HG03457 (cell line): ENCODE data around the gene CDC27.
"Not testable (repeated sequence)": the region's sequence is repeated elsewhere in the genome, so short reads cannot be mapped to it uniquely, and the experiment has no call there.

Experiments
- ATAC-seq: cut with Tn5 transposase; IDR thresholded peaks from one replicate; pipeline ENCODE4 v1.9.1; 2021; ENCODE audit warnings: moderate number of reproducible peaks; ENCODE audit not compliant: unreplicated experiment

CDC27 gene

DNA sequence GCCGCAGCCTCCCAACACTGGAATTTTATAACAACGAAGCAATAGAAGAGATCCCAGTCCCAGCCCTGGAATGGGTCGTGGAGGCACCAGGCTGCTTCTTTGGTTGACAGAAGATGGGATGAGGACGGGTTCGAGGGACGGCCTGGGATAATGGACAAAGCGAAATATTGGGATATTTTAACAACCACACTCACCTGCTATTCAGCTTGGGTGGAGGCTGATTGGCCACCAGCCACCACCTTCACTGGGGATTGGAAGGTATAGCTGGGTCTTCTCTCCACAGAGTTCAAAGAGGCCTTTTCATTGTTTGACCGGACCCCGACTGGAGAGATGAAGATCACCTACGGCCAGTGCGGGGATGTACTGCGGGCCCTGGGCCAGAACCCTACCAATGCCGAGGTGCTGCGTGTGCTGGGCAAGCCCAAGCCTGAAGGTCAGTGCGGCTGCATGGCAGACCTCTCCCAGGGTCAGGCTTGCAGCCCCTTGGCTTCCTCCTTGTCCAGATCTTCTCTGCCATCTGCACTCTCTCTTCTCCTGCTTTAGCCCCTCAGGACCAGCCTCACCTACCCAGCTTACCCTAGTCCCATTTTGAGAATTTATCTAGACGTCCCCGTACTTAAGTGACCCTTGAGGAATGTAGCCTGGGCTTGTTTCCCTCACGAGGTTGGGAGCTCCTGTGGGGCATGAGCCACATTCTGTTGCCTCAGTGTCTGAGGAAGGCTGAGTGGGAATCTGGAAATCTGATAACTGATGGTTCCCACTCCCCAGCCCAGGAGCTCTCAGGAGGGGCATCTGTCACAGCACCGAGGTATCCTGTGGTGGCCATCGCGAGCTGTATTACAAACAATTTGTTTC lies 30.8 kb upstream of the CDC27 start:
- ATAC-seq, result no peak

DNA sequence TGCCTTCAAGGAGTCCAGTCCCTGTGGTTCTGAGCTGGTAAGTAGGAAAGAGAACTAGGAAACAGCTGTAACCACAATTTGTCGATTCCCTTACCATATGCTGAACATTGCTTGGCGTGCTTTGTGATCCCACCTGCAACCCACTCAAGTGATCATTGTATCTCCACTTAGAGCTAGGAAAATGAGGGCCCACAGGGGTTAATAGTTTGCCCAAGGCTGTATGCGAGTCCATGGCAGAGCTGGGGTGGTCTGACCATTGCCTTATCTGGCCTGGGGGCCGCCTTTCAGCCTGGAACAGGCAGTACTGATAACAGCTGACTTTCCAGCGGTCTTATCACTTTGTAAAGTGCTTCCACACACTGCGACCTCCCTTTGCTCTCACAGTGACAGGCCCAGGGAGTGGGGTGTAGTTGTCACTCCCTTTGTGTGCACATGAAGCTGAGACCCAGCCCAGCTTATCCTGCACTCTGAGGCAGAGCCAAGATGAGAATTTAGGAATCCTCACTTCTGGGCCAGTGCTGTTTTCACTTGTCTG lies 29.9 kb upstream of the CDC27 start:
- no peak for ATAC-seq

DNA sequence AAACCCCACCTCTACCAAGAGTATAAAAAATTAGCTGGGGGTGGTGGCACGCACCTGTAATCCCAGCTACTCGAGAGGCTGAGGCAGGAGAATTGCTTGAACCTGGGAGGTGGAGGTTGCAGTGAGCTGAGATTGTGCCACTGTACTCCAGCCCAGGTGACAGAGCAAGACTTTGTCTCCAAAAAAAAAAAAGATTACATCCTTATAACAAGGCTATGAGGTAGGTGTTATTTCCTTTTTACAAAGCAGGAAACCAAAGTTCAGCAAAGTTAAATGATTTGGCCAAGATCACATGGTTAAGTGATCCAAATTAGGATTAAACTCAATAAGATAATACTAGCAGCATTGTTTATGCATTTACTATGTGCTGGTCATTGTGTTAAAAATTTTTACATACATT lies 28.2 kb upstream of the CDC27 start:
- ATAC-seq, result not testable (repeated sequence)

DNA sequence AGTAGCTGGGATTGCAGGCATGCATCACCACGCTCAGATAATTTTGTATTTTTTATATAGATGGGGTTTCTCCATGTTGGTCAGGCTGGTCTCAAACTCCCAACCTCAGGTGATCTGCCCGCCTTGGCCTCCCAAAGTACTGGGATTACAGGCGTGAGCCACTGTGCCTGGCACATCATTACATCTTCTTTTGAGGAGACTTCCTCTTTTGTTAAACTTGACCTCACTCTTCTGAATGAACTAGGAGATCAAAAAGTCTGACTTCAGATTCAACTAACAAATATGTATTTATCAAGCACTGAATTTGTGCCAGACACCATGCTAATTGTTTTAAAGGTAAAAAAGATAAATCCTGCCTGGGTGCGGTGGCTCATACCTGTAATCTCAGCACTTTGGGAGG lies 27.7 kb upstream of the CDC27 start:
- not testable (repeated sequence) for ATAC-seq

DNA sequence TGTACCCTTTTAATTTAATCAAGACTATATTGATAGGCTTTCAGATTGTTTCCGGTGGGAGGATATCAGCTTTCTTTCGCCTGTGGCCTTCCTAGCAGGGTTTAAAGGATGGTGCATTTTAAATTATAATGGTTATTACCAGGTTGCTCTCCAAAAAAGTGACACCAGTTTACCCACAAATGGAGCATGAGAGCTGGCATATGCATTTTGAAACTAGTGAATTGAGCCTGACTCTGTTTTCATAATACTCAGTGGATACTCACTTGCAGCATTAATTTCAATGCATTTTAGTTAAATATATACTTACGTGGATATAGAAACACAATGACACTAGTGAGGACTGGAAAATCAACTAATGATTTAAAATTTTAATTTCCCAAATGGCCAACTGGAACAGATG lies 25.8 kb upstream of the CDC27 start:
- no peak for ATAC-seq

DNA sequence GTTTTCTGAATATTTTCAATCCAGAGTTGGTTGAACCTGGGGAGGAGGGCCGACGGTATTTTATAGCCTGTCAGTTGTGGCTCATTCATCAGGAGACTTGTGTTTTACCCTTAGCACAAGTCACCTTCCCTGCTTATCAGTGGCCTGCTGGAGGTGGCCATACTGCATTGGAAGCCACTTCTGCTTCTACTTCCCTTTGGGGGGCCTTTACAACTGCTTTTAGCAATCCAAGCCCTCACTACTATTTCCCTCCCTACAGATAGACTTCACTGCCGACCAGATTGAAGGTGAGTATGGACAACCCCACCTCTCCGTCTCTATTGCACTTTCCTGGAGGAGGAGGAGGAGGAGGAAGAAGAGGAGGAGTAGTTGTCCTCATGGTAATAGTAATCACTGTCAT lies 24.4 kb upstream of the CDC27 start:
- no peak for ATAC-seq

DNA sequence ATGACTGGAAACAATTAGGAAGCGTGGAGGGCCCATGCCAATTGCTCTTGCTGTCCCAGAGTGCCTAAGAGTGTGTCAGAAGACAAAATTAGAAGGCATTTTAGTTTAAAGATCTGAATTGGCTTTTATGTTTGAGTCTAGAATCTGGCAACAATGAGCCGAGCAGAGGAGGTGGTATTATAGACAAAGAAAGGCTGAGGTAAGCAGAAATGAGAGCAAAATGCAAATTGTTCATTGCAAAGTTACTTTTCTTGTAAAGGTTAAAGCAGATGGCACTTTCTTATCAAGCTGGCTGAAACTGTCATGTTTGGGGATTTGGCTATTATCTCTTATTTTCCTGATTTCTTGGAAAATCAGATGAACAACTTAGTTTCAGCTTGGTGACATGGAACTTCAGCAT lies 23.4 kb upstream of the CDC27 start:
- no peak for ATAC-seq

DNA sequence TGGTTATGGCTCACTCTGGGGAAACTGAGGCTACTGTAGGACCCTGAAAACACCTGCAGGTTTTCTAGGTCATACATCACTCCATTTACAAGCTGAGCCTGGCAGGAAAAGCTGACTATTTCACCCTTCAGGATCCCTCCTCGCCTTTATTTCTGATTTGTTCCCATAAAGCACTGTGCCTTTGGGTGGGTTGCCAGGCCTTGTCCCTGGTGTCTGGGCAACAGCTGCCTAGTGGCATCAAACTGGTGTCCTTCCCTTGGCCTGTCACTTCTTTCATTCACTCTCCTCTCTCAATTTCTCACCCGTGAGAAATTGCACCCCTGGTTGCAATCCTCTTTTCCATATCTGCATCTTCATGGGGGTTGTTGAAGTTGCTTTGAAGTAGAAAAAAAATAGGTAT lies 21.7 kb upstream of the CDC27 start:
- ATAC-seq, result no peak

DNA sequence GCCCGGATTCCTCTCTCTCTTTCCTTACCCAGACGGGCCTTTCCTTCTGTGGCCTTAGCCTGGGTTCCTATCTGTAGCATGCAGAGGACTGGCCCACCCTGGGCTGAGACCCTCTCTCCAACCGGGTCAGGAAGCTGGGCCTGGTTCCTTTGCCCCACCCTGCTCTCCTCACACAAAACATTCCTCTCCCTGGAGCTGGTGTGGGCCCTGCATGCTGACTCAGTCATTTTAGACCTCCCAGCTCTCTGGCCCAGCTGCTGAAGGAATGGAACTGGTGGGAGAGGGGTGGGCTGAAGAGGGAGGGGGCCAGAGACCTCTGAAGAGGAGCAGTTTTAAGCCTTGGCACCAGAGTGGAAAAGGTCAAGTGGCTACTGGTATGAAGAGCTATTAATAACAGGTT lies 21.0 kb upstream of the CDC27 start:
- ATAC-seq, result no peak

DNA sequence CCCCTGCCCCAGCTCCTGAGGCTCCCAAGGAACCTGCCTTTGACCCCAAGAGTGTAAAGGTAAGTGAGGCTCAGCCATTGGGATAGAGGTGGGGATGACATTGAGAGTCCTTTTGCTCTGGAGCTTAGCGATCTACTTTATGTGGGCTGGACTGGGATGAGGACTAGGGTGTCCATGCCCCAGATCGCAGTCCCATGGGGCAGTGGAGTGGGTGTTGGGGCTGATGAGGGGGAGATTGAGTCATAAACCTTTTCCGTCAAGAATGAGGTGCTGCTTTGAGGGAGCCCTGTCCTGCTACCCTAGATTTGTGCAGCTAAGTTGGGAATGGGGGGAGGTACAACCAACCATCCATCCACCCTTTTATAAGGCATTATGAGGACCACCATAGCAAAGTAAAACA lies 20.4 kb upstream of the CDC27 start:
- no peak for ATAC-seq

DNA sequence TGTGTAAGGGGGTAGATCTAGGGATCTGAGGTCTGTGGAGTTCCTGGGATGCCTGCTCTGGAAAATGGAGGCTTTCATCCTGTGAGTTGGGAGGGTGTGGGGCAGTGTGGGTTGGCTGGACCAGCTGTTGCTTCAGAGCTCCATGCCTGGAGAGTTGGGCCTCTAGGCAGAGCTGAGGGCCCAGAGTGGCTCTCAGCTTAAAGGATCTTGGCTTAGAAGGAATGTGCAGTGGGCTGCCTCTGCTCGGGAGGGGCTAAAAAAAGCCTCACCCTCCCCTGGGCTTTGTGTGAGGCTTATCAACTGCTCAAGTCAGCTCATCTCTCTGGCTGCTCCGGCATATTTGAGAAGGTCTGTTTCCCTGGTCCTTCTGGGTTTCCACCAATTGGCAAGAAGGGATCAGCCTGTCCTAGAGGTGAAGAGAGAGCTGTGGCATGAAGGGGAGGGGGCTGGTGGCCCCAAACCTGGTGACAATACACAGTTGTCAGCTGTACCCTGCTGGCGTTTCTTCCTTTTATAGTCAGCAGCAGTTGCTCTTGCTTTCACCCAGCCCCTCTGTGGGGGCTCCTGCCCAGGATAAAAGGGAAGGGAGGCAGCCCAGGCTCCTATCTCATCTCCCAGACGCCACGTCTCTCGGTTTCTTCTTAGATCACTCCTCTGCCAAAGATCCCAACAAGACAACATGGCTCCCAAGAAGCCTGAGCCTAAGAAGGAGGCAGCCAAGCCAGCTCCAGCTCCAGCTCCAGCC lies 19.8 kb upstream of the CDC27 start, which contains the start of gene MYL4:
Gene MYL4, plus strand, starts transcription at position 605 of the 745 bp plus-strand sequence. Its CDS starts 75 bp downstream, at position 680.
- ATAC-seq, result no peak

DNA sequence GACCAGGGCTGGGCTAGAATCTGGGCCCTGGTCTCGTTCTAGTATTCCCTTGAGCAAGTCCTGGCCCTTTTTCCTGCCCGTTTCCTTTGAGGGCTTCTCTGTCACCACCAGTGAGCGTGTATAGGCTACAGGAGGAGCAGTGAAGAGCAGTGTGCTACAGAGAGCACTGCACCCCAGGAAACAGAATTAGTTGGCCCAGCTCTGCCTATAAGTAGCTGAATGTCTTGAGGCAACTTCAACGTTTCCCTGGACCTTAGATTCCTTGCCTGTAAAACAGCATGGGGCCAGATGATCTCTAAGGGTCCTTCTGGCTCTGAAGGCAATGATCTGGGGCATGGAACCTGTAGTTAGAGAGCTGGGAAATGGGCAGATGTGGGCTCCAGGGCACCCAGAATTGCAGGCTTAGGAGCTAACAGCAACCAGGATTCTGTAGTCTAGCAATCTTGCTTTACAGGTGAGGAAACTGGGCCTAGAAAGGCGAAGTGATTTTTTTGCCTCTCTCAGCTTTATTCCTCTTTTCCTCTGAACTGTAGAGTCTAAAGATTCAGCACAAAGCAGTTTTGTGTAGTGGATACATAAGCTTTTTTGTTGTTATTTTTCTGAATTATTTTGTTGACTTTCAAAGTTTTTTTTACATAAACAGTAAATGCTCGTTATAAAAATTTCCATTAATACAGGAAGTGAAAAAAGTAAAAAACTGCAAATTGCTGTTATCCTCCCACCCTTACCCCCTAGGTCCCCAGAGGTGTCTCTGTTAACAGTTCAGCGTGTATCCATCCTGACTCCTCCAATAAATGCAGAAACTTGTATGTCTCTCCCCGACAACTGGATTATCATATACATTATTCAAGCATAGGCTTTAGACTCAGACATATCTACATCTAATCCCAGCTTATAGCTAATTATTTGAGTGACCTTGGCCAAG lies 18.3 kb upstream of the CDC27 start:
- no peak for ATAC-seq

DNA sequence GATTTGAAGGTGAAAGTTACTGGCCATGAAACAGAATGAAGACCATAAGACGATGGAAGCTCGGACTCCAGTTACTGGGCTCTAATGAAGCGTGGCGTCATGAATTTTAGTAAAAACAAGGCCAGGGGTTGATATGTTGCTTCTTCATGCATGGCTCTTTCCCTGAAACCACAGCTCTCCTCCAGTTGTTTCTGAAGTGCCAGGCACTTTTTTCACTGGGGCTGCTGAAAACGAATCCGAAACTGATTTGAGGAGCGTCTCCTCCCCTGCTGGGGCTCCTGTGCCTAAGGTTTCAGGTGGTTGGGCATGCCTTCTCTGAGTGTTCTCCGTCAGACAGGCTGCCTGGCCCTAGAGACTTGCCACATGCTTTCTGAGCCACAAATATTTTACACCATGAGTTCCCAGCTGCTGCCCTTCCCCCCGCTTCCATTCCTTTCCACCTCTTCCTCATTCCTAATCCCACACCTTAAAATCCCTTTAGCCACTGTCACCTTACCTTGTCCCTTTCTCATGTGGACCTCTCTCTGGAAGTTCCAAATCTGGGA lies 16.4 kb upstream of the CDC27 start:
- no peak for ATAC-seq

DNA sequence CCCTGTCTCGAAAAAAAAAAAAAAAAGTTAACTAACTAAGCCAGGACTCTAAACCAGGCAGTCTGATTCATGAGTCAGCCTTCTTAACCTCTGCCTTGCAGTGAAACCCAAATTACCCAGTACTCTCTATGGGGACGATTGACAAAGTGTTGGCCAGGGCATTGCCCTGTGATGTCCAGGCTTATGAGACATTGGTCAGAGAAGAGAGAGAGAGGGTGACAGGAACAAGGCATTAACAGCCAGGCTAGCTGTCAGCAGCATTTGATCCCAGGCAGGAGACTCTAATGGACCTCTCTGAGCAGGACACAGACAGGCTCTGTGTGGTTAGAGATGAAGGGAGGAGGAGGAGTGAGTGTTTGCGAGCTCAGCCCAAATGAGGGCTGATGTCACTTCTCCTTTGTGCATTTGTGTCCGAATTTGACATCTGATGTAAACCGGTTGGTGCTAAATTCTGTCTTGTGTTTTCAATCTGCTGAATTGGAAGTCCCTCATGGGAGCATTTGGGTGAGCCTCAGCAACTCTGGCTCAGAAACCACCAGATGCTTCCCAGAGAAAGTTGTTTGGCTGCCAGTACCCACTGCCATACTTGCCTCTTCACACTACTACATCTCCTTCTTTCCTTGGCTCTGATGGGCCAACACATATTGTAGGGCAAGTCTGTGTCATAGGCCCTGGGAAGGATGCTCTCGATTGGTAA lies 15.8 kb upstream of the CDC27 start:
- ATAC-seq, result no peak

DNA sequence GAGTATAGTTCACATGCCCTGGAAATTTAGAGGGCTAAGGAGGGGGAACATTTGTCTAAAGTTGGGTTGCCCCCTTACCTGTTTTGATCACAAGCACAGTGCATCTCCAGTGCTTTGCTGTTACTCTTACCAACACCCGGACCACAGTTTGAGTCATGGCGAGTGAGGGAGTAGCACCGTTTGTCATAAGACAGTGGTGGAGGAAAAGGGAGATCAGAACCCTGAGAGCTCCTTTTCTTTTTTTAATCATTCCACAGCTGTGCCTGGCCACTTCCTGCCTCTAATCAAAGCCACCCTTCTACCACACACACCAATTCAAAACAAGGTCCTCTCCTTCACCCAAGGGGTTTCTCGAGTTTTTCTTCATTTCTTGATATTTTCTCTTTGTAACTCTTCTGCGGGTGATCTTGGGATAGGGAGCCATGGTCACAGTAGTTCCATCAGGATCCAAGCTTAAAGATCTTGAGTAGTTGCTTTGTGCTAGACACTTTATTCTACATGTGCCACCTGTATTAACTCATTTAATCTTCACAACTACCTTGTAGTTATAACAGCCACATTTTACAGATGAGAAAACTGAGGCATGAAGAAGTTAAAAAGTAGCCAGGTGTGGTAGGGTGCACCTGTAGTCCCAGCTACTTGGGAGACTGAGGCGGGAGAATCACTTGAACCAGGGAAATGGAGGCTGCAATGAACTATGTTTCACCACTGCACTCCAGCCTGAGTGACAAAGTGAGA lies 15.1 kb upstream of the CDC27 start:
- no peak for ATAC-seq

DNA sequence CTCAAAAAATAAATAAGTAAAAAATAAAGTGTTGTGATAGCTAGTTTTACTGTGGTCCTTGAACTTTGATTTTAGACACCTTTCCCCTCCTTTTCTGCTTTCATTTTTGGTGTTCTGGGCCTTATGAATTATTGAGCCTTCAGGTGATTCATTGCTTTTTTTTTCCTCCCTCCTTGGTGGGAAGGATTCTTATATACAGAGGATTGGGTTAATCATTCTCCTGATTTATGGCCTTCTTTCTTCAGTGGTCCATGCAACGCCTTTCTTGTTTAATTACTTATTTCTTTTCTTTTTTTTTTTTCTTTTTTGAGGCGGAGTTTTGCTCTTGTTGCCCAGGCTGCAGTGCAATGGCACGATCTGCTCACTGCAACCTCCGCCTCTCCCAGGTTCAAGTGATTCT lies 12.1 kb upstream of the CDC27 start:
- ATAC-seq, result no peak

DNA sequence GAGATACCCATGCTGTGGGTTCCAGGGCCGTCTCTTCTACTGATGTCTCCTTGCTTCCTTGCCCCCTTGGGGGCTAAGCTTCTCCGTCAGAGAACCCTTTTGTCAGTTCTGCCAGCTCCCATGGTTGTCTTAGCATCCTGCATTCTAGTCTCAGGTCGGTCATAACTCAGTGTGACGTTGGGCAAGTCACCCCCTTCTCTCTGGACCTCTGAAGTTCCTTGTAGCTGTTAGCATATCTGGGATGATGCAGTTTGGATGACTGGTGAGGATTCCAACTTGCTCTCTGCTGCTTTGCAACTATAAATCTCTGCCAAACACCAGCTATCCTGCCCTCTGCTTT lies 11.2 kb upstream of the CDC27 start:
- no peak for ATAC-seq

DNA sequence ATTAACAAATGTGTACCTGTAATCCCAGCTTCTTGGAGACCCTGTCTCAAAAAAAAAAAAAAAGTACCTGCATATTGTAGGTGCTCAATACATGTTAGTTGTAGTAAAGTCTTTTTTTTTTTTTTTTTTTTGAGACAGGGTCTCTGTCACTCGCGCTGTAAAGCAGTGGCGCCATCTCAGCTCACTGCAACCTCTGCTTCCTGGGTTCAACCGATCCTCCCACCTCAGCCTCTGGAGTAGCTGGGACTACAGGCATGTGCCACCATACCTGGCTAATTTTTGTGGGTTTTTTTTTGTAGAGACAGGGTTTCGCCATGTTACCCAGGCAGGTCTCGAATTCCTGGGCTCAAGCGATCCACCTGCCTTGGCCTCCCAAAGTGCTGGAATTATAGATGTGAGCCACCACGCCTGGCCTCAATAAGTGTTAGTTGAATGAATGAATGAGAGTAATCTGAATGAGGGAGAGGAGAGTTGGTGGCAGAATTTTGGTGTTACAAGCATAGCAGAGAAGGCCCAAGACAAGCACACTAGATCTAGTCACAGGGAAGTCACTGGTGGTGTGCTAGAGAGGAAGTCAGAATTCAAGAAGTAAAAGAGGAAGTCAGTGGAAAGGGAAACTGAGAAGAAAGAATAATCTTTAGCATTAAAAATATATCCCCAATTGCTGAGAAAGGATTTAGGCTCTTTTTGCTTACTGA lies 10.7 kb upstream of the CDC27 start:
- no peak for ATAC-seq

DNA sequence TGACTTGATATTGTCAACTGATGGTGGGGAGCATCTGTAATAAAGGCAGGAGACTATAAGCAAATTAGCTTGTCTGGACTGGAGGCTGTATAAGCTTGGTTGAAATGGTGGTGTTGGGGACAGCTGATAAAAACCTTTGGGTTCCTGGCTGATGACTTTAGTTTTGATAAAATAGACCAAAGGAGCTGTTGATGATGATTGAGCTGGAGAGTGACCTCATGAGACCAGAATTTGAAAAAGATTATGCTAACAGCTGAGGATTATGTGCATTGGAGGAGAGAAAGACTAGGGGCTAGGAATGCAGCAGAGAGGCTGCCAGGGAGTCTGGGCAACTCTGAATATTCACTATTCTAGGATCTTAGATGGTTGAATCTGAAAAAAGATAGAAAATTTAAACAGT lies 8.7 kb upstream of the CDC27 start:
- no peak for ATAC-seq
